ENCODE measurements around the gene TEX19. TPM values are rescaled to one million over a fixed set of nuclear protein-coding genes. Genes with fewer than 3 reads are reported as not detected.
"Not testable (repeated sequence)": the region's sequence is repeated elsewhere in the genome, so short reads cannot be mapped to it uniquely, and the experiment has no call there.

TEX19 gene
- total and polyA plus RNA-seq, 10 donors = not detected

GRCh38 chr17:82411396-82412053 lies 52.5 kb downstream of the TEX19 start:
- Histone ChIP-seq H3K4me3 (no peak overlapping the region), H3K36me3 (peaks cover 0 to 45% (median 17%) of the 10 kb centered on the region in 6 donors), H3K27me3 (replicated peaks in 1 of 7) (no peaks in the 10 kb centered on the region), H3K9me3 (no peaks in the 10 kb centered on the region), H3K27ac (no peak overlapping the region), H3K4me1 (peaks cover 0 to 42% (median 21%) of the 10 kb centered on the region in 6 donors)
- TF ChIP-seq POLR2A (IDR thresholded peaks at IDR 0.05) = no peak
- TF ChIP-seq CTCF (IDR thresholded peaks at IDR 0.05 in 8 of 11, conservative IDR thresholded peaks at IDR 0.05 in 3 of 11) = no peak
- no peak for TF ChIP-seq POLR2AphosphoS5 (IDR thresholded peaks at IDR 0.05)
- no peak for DNase-seq
- intact Hi-C loops (cut with DNase I; ENCODE audit: low total_unique reads) = no loop called here
- WGBS, 5 donors = 91 to 96% (median 94%) methylated on average over 24 of the region's 24 CpGs

- WGBS, 5 donors = 85 to 92% (median 87%) methylated on average over 14 to 16 of the region's 16 CpGs
- intact Hi-C loops (cut with DNase I; ENCODE audit: low total_unique reads); DNase-seq; H3K4me3 ChIP-seq; H3K27me3 ChIP-seq (replicated peaks in 1 of 7); H3K27ac ChIP-seq; H3K9me3 ChIP-seq: not testable (repeated sequence)
- Histone ChIP-seq H3K36me3 (peaks cover 0 to 45% (median 17%) of the 10 kb centered on the region in 6 donors), H3K4me1 (peaks cover 0 to 45% (median 22%) of the 10 kb centered on the region in 6 donors)
These were observed 53.0 kb downstream of the TEX19 start for GRCh38 chr17:82412081-82412480.

GRCh38 chr17:82412535-82413520 lies 53.8 kb downstream of the TEX19 start:
- Histone ChIP-seq H3K27ac (no peak overlapping the region), H3K4me3 (no peak overlapping the region), H3K4me1 (peaks cover 3 to 45% (median 25%) of the 10 kb centered on the region in 6 donors), H3K9me3 (no peaks in the 10 kb centered on the region), H3K36me3 (peaks cover 0 to 45% (median 17%) of the 10 kb centered on the region in 6 donors), H3K27me3 (replicated peaks in 1 of 7) (no peaks in the 10 kb centered on the region)
- TF ChIP-seq CTCF (IDR thresholded peaks at IDR 0.05 in 8 of 11, conservative IDR thresholded peaks at IDR 0.05 in 3 of 11) = no peak
- TF ChIP-seq POLR2AphosphoS5 (IDR thresholded peaks at IDR 0.05) = no peak
- no peak for TF ChIP-seq POLR2A (IDR thresholded peaks at IDR 0.05)
- no peak for DNase-seq
- intact Hi-C loops (cut with DNase I; ENCODE audit: low total_unique reads) = no loop called here
- 81 to 88% (median 83%) methylated on average over 29 of the region's 29 CpGs for WGBS, 5 donors

Other genes starting within 250 kb of the TEX19 start
- 10 to 100 TPM; 28.8 to 59.6 (median 43.6) TPM for gene CCDC57, start 146.4 kb upstream of the TEX19 start, total RNA-seq
- 100 to 1,000 TPM in 1 of 3 donors, 10 to 100 TPM in 2; 82.4 to 164 (median 83.0) TPM for gene CCDC57, start 146.4 kb upstream of the TEX19 start, polyA plus RNA-seq
- 100 to 1,000 TPM in 3 of 7 donors, 10 to 100 TPM in 4; 41.7 to 185 (median 91.6) TPM for gene SLC16A3, start 130.2 kb upstream of the TEX19 start, total RNA-seq
- 10 to 100 TPM; 11.1 to 28.2 (median 16.5) TPM for gene SLC16A3, start 130.2 kb upstream of the TEX19 start, polyA plus RNA-seq
- gene CSNK1D, start 85.5 kb upstream of the TEX19 start, total RNA-seq = 100 to 1,000 TPM in 5 of 7 donors, 10 to 100 TPM in 2; 74.3 to 216 (median 160) TPM
- gene CSNK1D, start 85.5 kb upstream of the TEX19 start, polyA plus RNA-seq = 100 to 1,000 TPM in 1 of 3 donors, 10 to 100 TPM in 2; 46.5 to 122 (median 67.2) TPM
- 10 to 100 TPM; 18.9 to 60.1 (median 39.4) TPM for gene CD7, start 41.6 kb upstream of the TEX19 start, total RNA-seq
- gene CD7, start 41.6 kb upstream of the TEX19 start, polyA plus RNA-seq = 10 to 100 TPM; 14.8 to 24.5 (median 16.1) TPM
- 100 to 1,000 TPM in 1 of 7 donors, 10 to 100 TPM in 6; 55.6 to 141 (median 66.6) TPM for gene SECTM1, start 25.5 kb upstream of the TEX19 start, total RNA-seq
- gene SECTM1, start 25.5 kb upstream of the TEX19 start, polyA plus RNA-seq = 10 to 100 TPM in 1 of 3 donors, 1 to 10 TPM in 2; 6.0 to 15.2 (median 7.0) TPM
- gene UTS2R, start 12.5 kb downstream of the TEX19 start, total RNA-seq = 1 to 10 TPM in 1 of 7 donors, under 1 TPM in 4, not detected in 2; 0.26 to 3.1 (median 0.60) TPM
- gene UTS2R, start 12.5 kb downstream of the TEX19 start, polyA plus RNA-seq = not detected
- 10 to 100 TPM; 62.3 to 88.0 (median 73.5) TPM for gene HEXD, start 59.1 kb downstream of the TEX19 start, total RNA-seq
- gene HEXD, start 59.1 kb downstream of the TEX19 start, polyA plus RNA-seq = 100 to 1,000 TPM in 2 of 3 donors, 10 to 100 TPM in 1; 86.3 to 272 (median 257) TPM
- 10 to 100 TPM; 21.3 to 28.1 (median 23.1) TPM for gene OGFOD3, start 59.3 kb downstream of the TEX19 start, total RNA-seq
- 10 to 100 TPM; 10.3 to 17.9 (median 12.9) TPM for gene OGFOD3, start 59.3 kb downstream of the TEX19 start, polyA plus RNA-seq
- 100 to 1,000 TPM; 225 to 333 (median 288) TPM for gene CYBC1, start 91.5 kb downstream of the TEX19 start, total RNA-seq
- gene CYBC1, start 91.5 kb downstream of the TEX19 start, polyA plus RNA-seq = 100 to 1,000 TPM; 105 to 192 (median 132) TPM
- gene NARF, start 99.5 kb downstream of the TEX19 start, total RNA-seq = 100 to 1,000 TPM in 3 of 7 donors, 10 to 100 TPM in 4; 59.5 to 127 (median 93.0) TPM
- 100 to 1,000 TPM in 2 of 3 donors, 10 to 100 TPM in 1; 75.7 to 117 (median 116) TPM for gene NARF, start 99.5 kb downstream of the TEX19 start, polyA plus RNA-seq
- gene FOXK2, start 160.5 kb downstream of the TEX19 start, total RNA-seq = 10 to 100 TPM; 39.9 to 55.1 (median 45.6) TPM
- gene FOXK2, start 160.5 kb downstream of the TEX19 start, polyA plus RNA-seq = 10 to 100 TPM; 10.4 to 16.7 (median 12.4) TPM

All from spleen (tissue), 11 donors.